OCI-LY7 (cell line): Measurements from ENCODE around the gene SLC14A1.

Experiments used
- CTCF ChIP-seq: fragments of 200-600 bp; sonication (generic); conservative IDR thresholded peaks from 2 replicates; pipeline ENCODE4 v1.5.1; 2014; ENCODE audit warnings: mild to moderate bottlenecking, antibody characterized with exemption, low read length, moderate library complexity, mixed read lengths
- EZH2phosphoT487 ChIP-seq: fragments of 200-600 bp; sonication (generic); IDR thresholded peaks from 2 replicates; pipeline ENCODE4 v1.6.1; 2018; ENCODE audit warnings: low read depth, borderline replicate concordance, mild to moderate bottlenecking, mixed run types, antibody characterized with exemption, low read length, moderate library complexity, mixed read lengths

GRCh38 chr18:45731716-45732115 is 7.7 kb downstream of the SLC14A1 start:
- TF ChIP-seq CTCF (no peak), EZH2phosphoT487 (no peak)
